Neural progenitor cell (in vitro differentiated cells): Measurements from ENCODE around the gene KIAA1217.

ENCODE experiments used
- EZH2 ChIP-seq: fragments of 200-600 bp; sonication (generic); IDR thresholded peaks from 2 replicates; pipeline ENCODE4 v1.6.1; 2017; ENCODE audit warnings: antibody characterized with exemption, mild to moderate bottlenecking, moderate library complexity
- TF ChIP-seq, protein P1 (sequence below): fragments of 200-600 bp; sonication (generic); IDR thresholded peaks from 2 replicates; pipeline ENCODE4 v1.5.1; 2017; ENCODE audit warnings: antibody characterized with exemption, mild to moderate bottlenecking

DNA sequence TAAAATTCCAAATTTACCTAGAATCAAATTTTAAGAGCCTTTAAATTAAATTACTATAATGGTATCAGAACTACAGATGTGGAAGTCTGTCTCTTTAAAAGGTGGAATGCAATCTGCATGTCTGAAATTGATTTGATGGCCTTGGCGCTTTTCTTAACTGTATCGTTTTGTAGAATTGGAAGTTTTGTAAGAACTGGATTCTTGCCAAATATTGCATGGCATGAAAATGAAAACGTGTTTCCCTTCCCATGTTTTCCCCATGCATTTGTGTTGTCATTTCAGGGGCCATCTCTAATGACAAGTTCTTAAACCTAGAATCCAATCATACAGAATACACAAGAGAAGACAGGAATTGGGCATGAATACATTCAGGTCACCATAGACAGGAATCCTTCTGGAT lies 162.5 kb downstream of the KIAA1217 start:
- TF ChIP-seq EZH2, result no peak
- TF ChIP-seq, protein P1, sequence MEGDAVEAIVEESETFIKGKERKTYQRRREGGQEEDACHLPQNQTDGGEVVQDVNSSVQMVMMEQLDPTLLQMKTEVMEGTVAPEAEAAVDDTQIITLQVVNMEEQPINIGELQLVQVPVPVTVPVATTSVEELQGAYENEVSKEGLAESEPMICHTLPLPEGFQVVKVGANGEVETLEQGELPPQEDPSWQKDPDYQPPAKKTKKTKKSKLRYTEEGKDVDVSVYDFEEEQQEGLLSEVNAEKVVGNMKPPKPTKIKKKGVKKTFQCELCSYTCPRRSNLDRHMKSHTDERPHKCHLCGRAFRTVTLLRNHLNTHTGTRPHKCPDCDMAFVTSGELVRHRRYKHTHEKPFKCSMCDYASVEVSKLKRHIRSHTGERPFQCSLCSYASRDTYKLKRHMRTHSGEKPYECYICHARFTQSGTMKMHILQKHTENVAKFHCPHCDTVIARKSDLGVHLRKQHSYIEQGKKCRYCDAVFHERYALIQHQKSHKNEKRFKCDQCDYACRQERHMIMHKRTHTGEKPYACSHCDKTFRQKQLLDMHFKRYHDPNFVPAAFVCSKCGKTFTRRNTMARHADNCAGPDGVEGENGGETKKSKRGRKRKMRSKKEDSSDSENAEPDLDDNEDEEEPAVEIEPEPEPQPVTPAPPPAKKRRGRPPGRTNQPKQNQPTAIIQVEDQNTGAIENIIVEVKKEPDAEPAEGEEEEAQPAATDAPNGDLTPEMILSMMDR, result no peak
